OCI-LY7 (cell line): Measurements from ENCODE around the gene MSRB3. TPM values are rescaled to one million over a fixed set of nuclear protein-coding genes. Genes with fewer than 3 reads are reported as not detected.
"Not testable (repeated sequence)": the region's sequence is repeated elsewhere in the genome, so short reads cannot be mapped to it uniquely, and the experiment has no call there.

Experiments used
- BruUV-seq: library from RNA; stranded (reverse); fragments of 400-500 nt; replicated peaks from 2 replicates; lab custom pipeline; 2021; lab: Mats Ljungman, UMichigan
- CTCF ChIA-PET: fragments of 300-600 bp; sonication (Branson Sonifier 250); formaldehyde crosslinking; loops from one replicate; lab custom pipeline; 2022; ENCODE audit warnings: antibody characterized with exemption; ENCODE audit not compliant: unreplicated experiment; lab: Charles Lee
- POLR2A ChIA-PET: fragments of 300-600 bp; sonication (Branson Sonifier 250); formaldehyde crosslinking; loops from one replicate; lab custom pipeline; 2022; ENCODE audit warnings: antibody characterized with exemption; lab: Charles Lee
- DNase-seq: peaks from one replicate; pipeline ENCODE4 v3.0.0-alpha.2; 2015; ENCODE audit warnings: low spot score
- H2AFZ ChIP-seq: fragments of 200-600 bp; sonication (generic), shearing (Covaris generic); 2 replicates; pipeline ENCODE4 v1.6.1; 2014; ENCODE audit warnings: mild to moderate bottlenecking, antibody characterized with exemption, low read length, moderate library complexity
- H3K27ac ChIP-seq: fragments of 200-600 bp; sonication (generic); 2 replicates; pipeline ENCODE4 v1.5.1; 2014; ENCODE audit warnings: mixed run types, low read depth, mild to moderate bottlenecking, moderate library complexity, low read length, inconsistent platforms; ENCODE audit not compliant: poor library complexity, severe bottlenecking
- H3K36me3 ChIP-seq: fragments of 200-600 bp; sonication (generic); 2 replicates; pipeline ENCODE4 v1.6.1; 2014; ENCODE audit warnings: mild to moderate bottlenecking, antibody characterized with exemption, low read length, moderate library complexity, mixed read lengths; ENCODE audit not compliant: insufficient read depth
- H3K4me1 ChIP-seq: fragments of 200-600 bp; sonication (generic); 2 replicates; pipeline ENCODE4 v1.5.1; 2014; ENCODE audit warnings: mild to moderate bottlenecking, low read length; ENCODE audit not compliant: insufficient read depth, poor library complexity, severe bottlenecking
- H3K4me2 ChIP-seq: fragments of 200-600 bp; sonication (generic); 2 replicates; pipeline ENCODE4 v1.6.1; 2014; ENCODE audit warnings: mild to moderate bottlenecking, low read length
- H3K4me3 ChIP-seq: fragments of 200-600 bp; sonication (generic); 2 replicates; pipeline ENCODE4 v1.5.1; 2014; ENCODE audit warnings: mild to moderate bottlenecking, low read depth, low read length; ENCODE audit not compliant: poor library complexity, severe bottlenecking
- H3K79me2 ChIP-seq: fragments of 200-600 bp; sonication (generic); 2 replicates; pipeline ENCODE4 v1.6.1; 2016; ENCODE audit warnings: low read depth, mild to moderate bottlenecking, low read length, moderate library complexity, mixed read lengths; ENCODE audit not compliant: insufficient read depth
- H3K9me2 ChIP-seq: fragments of 200-600 bp; sonication (generic); 2 replicates; pipeline ENCODE4 v1.6.1; 2016; ENCODE audit warnings: mild to moderate bottlenecking, low read length, mixed read lengths; ENCODE audit not compliant: insufficient read depth
- H3K9me3 ChIP-seq: fragments of 200-600 bp; sonication (generic); 2 replicates; pipeline ENCODE4 v1.6.1; 2014; ENCODE audit warnings: mild to moderate bottlenecking, mixed run types, low read length, mixed read lengths
- H4K20me1 ChIP-seq: fragments of 200-600 bp; sonication (generic); 2 replicates; pipeline ENCODE4 v1.6.1; 2014; ENCODE audit warnings: mild to moderate bottlenecking, antibody characterized with exemption, low read length, moderate library complexity, mixed read lengths; ENCODE audit not compliant: insufficient read depth
- EZH2phosphoT487 ChIP-seq: fragments of 200-600 bp; sonication (generic); IDR thresholded peaks from 2 replicates; pipeline ENCODE4 v1.6.1; 2018; ENCODE audit warnings: low read depth, borderline replicate concordance, mild to moderate bottlenecking, mixed run types, antibody characterized with exemption, low read length, moderate library complexity, mixed read lengths
- intact Hi-C: fragments of 100-400 bp; cut with micrococcal nuclease; formaldehyde crosslinking; loops from one replicate; pipeline ENCODE4 v1.10.0; 2022; ENCODE audit not compliant: unreplicated experiment
- total RNA-seq, 2 experiments: library from RNA; depleted of rRNA in 1 of 2; stranded (reverse); fragments of >200 nt in 1 of 2; shearing (Covaris generic) in 1 of 2; gene quantifications; 2 replicates each; pipeline ENCODE4 v1.2.3, GENCODE V29; 2014 to 2022
- TF ChIP-seq, protein P1 (sequence below): fragments of 200-600 bp; sonication (generic); conservative IDR thresholded peaks from 2 replicates; pipeline ENCODE4 v1.5.1; 2014; ENCODE audit warnings: mild to moderate bottlenecking, antibody characterized with exemption, low read length, moderate library complexity, mixed read lengths

The MSRB3 gene
- total RNA-seq, 2 experiments from 2014 or later, result not detected

DNA sequence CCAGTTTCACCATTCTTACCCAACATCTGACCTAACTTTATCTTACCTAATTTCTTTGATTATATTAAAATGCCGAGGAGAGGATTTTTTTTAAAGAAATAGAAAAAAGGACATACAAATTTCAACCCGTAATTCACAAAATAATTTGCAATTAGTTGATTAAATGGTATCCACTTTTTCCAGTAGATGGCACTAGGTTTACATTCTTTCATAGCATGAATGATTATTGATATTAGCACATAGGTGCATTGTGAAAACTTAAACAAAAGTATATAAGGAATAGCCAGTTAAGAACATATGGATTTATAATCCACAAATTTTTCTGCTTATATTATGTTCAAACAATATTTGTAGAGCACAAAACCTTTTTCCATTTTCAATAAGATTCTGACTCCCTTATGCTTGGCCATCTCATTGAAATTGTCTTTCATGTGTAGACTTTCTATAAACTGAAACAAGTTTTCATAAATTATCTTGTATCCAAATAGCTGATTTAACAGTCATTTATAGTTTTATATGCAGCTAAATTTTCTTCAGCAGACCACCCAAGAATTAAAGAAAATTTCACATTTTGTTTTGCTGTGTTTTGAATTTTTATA, 35.3 kb downstream of the MSRB3 start:
- Histone ChIP-seq H2AFZ (no peak overlapping the region), H3K79me2 (no peaks in the 10 kb centered on the region), H3K27ac (no peak overlapping the region), H3K4me1 (no peaks in the 10 kb centered on the region), H4K20me1 (no peaks in the 10 kb centered on the region), H3K4me2 (no peak overlapping the region), H3K36me3 (no peaks in the 10 kb centered on the region), H3K9me3 (no peaks in the 10 kb centered on the region), H3K9me2 (no peaks in the 10 kb centered on the region), H3K4me3 (no peak overlapping the region)
- ChIA-PET POLR2A (interaction anchor here (1.0 kb wide), 1 partner anchor 21 kb away, joined by 4 read pairs; no protein-coding TSS in a partner anchor), CTCF (no interaction called here)
- BruUV-seq, result no TSS peak
- TF ChIP-seq, protein P1, sequence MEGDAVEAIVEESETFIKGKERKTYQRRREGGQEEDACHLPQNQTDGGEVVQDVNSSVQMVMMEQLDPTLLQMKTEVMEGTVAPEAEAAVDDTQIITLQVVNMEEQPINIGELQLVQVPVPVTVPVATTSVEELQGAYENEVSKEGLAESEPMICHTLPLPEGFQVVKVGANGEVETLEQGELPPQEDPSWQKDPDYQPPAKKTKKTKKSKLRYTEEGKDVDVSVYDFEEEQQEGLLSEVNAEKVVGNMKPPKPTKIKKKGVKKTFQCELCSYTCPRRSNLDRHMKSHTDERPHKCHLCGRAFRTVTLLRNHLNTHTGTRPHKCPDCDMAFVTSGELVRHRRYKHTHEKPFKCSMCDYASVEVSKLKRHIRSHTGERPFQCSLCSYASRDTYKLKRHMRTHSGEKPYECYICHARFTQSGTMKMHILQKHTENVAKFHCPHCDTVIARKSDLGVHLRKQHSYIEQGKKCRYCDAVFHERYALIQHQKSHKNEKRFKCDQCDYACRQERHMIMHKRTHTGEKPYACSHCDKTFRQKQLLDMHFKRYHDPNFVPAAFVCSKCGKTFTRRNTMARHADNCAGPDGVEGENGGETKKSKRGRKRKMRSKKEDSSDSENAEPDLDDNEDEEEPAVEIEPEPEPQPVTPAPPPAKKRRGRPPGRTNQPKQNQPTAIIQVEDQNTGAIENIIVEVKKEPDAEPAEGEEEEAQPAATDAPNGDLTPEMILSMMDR, result peak; percentile 79
- no peak for TF ChIP-seq EZH2phosphoT487
- intact Hi-C loops, result no loop called here
- peak; percentile 0 for DNase-seq

DNA sequence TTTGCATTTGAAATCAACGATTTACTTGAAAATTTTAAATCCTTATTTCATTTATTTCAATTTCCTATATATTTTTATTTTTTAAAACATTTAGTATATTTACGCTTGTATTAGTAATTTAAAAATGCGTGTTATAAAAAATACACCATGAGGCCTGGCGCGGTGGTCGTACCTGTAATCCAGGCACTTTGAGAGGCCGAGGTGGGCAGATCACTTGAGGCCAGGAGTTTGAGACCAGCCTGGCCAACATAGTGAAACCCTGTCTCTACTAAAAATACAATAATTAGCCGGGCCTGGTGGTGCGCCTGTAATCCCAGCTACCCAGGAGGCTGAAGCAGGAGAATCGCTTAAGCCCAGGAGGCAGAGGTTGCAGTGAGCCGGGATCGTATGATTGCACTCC, 36.8 kb downstream of the MSRB3 start:
- H3K4me3 ChIP-seq, H3K36me3 ChIP-seq, H3K9me3 ChIP-seq, H4K20me1 ChIP-seq, BruUV-seq, POLR2A ChIA-PET, H2AFZ ChIP-seq, CTCF ChIA-PET, DNase-seq, H3K4me1 ChIP-seq, H3K4me2 ChIP-seq, intact Hi-C loops, H3K79me2 ChIP-seq, H3K9me2 ChIP-seq, H3K27ac ChIP-seq: not testable (repeated sequence)

DNA sequence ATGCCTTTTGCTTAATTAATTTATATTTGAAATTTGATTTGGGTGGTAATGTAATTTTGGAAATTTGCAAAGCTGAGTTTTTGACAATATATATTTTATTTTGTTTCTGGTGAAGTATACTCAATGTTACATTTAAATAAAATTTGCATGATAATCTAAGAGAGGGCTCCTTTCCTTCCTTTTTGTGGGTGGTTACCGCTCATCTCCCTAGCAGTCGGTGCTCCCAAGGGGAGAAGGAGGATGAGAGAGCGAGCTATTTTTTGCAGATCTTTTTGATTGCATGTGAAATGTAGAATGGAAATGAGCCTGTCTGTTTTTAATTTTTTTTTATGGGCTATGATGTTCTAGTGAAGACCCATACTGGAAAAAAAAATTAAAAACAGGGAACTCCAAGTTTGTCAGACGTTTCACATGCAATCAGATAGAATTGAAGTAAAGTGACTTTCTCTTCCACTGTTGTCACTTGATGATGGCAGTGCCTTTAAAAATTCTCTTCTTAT, 39.8 kb downstream of the MSRB3 start:
- intact Hi-C loops, result no loop called here

More for the DNA sequence above, 39.8 kb downstream of the MSRB3 start:
- H3K4me1 ChIP-seq, result no peaks in the 10 kb centered on the region
- no peak for TF ChIP-seq EZH2phosphoT487
- TF ChIP-seq, protein P1, result no peak
- no peaks in the 10 kb centered on the region for H4K20me1 ChIP-seq
- ChIA-PET POLR2A (interaction anchor here (0.6 to 0.7 kb wide), 2 partner anchors 19 to 363 kb away, joined by 3 read pairs; no protein-coding TSS in a partner anchor), CTCF (no interaction called here)
- BruUV-seq, result no TSS peak
- DNase-seq, result no peak
- no peaks in the 10 kb centered on the region for H3K79me2 ChIP-seq
- H3K9me2 ChIP-seq, result no peaks in the 10 kb centered on the region
- H3K36me3 ChIP-seq, result no peaks in the 10 kb centered on the region
- H3K4me3 ChIP-seq, result no peak overlapping the region
- H3K27ac ChIP-seq, result no peak overlapping the region
- H3K9me3 ChIP-seq, result no peaks in the 10 kb centered on the region
- no peak overlapping the region for H2AFZ ChIP-seq
- H3K4me2 ChIP-seq, result no peak overlapping the region
